ENCODE data around the gene PCTP.

Gene PCTP

DNA sequence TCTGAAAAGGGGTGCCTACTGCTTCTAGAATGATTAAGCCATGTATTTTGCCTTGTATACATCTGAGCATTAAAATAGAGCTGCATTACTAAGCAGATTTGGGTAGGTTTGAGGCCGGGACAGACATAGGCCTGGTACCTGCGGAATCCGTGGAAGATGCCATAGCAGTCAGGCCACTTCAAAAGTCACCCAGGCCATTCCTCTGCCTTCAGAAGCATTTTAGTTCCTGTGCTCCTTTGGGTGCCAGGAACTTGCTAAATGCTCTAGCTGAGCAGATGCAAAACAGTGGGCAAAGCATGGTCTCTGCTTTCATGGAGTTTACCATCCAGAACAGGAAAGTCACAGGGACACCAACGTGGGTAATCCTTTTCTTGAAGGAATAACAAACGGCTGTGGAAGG is 22.5 kb upstream of the PCTP start:
- DNase-seq: no peak

DNA sequence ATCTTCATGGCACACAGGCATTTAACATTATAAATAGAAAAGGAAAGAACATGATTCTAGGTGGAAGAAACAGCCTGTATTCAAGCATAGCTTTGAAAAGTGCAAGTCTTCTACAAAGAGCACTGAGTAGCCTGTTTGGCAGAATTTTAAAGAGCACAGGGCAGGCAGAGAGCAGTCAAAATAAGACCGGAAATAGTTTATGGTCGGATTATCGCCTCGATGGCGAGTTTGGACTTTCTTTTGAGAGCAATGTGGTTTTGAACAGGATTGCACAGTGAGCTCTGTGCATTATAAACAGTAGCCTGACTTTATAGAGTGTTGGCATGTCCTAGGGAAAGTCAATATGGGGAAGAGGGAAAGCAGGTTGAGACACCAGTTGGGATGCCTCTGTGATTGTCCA is 22.0 kb upstream of the PCTP start:
- DNase-seq: no peak

DNA sequence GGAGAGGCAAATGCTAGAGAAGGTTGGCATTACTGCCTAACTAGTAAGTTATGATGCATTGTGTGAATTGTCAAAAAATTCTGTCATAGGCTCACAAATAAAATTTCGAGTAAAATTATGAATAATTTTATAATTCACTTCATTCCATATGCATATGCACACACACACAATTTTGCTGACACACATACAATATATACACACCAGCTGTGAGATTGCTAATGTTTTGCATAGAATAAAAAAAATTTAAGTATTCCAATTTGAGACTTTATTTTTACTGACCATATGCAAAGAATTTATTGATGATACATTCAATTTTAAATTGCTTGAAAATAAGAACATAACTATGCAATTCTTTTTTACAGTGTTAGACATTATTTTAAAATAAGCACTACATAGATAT is 21.4 kb upstream of the PCTP start:
- DNase-seq: no peak

DNA sequence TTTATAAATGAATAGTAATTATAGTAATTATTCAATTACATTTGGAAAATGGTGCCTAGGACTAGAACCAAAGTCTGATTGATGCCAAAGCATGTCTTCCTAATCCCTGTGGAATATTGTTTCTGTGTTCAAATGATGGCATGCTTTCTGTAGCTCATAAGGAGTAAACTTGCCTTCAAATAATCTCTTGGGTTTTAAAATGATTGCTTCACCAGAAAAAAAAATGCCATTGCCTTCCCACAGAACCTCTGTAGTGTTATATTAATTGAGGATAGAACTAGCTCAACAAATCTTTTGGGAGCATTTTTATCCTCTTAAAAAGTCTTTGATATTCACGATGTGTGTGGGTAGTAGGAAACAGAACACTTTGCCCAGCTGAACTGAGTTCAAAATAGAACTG is 20.5 kb upstream of the PCTP start:
- DNase-seq: no peak

DNA sequence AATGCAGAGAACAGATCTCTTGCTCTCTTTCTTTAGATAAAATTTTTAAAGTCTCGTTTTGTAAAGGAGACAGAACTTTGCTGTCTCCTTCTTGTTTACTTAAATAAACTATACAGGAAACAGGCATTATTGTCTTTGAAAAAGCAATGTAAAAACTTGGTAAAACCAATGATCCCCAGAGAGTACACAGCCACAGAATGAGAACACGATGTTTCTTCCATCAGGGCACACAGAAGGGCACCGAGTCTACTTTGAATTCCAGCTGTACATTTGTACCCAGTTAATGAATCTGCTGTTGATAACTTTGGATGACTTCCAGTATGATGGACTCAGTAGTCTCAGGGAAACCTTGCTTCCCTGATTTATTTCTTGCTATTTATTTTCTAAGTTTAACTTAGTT is 20.0 kb upstream of the PCTP start:
- DNase-seq: no peak

DNA sequence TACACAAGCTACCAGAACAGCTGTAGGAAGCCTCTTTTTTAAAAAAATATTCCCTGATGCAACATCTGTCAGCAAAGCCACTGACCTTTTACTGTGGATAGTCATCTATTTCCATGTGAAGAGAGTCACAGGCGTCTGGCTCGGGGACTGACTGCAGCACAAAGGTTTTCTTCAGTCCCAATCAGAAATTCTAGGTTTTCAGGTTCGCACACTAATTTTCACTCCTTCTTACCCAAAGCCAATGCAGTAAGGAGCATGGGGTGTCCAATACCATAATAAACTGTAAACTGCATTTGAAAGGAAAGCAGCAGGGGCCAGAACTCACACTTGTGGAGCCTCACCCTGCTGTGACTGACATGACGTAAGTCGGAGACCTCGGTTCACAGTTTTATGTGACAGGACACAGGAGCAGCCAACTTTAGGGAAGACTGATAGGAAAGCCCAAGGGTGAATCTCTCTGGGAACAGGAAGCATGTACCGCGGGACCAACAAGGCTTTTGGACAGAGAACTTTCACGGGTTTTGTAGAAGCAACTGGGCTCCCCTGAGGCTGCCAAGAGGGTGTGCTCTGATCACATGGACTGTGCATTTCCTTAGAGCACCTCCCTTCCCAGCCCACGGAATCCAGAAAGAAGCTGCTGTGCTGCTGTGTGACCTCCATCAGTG is 19.1 kb upstream of the PCTP start:
- no peak for DNase-seq

DNA sequence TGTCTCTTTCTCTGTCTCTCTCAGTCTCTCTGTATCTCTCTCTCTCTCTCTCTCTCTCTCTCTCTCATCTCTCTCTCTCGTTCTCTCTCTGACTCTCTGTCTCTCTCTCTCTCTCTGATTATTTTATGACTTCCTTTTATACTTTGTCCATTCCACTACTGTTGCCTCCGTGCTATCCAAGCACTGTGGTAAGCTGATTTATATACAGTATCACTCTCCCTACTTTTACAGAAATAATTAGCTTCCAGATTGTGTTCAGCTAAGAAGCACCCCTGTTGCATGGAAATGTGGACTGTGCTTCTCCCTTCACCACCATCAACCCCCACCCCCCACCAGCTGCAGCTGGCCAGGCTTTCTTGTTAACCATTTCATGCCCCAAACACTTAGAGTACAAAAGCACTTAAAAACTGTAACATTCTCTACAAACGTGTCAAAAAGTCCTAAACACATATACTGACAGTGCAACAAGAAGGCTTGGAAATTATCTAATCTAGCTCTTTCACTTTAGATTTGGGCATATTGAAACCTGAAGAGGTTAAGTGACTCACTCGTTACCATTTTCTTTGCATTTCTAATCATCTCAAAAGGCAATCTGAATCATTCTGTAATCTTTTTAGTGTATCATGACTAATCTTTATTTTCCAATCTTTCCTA is 16.6 kb upstream of the PCTP start:
- no peak for DNase-seq

DNA sequence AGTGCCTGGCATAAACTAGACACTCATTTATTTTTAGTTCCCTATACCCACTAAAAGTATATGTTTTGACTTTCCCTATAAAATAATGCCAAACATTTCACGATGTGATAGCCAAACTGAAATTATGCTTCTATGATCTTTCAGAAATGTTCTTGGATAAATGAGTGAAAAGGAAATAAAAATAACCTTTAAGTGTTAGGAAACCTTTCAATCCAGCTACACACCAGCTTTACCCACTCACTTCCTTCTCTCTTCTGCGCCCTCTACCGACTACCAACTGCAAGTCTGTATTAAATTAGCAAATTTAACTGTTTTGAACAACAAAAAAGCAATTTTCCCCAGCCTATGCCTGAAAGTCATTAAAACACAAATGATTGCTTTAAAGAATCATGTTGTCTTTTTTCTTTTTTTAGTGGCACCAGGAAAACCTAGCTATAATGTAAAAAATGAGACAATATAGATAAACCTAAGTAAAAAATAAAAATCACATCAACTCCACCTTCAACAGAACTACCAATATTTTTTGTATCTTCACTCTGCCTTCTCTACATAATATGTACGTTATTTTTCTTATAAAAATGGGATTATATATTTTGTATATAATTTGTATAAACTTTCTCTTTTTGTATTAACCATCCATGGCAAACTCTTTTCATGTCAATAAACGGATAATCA is 15.0 kb upstream of the PCTP start:
- no peak for DNase-seq

DNA sequence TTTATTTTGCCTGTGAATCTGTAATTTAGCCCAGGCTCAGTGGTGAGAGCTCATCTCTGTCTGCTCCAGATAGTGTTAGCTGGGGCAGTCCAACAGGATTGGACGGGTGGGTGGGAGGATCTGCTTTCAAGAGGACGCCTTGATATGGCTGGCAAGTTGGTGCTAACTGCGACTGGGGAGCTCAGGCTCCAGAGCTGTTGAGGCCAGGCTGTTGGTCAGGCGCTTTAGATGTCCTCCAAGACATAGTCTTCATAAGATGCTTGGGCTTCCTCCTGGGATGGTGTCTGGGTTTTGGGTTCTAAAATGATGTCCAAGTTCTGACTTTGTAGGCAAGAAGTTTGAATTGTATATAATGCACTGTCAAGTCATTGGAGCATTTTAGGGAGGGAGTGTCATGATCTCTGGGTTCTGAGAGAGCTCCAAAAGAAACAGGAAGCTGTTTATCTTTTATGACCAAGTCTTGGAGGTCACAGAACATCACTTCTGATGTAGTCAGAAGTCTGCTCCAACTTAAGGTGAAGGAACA is 12.8 kb upstream of the PCTP start:
- no peak for DNase-seq

DNA sequence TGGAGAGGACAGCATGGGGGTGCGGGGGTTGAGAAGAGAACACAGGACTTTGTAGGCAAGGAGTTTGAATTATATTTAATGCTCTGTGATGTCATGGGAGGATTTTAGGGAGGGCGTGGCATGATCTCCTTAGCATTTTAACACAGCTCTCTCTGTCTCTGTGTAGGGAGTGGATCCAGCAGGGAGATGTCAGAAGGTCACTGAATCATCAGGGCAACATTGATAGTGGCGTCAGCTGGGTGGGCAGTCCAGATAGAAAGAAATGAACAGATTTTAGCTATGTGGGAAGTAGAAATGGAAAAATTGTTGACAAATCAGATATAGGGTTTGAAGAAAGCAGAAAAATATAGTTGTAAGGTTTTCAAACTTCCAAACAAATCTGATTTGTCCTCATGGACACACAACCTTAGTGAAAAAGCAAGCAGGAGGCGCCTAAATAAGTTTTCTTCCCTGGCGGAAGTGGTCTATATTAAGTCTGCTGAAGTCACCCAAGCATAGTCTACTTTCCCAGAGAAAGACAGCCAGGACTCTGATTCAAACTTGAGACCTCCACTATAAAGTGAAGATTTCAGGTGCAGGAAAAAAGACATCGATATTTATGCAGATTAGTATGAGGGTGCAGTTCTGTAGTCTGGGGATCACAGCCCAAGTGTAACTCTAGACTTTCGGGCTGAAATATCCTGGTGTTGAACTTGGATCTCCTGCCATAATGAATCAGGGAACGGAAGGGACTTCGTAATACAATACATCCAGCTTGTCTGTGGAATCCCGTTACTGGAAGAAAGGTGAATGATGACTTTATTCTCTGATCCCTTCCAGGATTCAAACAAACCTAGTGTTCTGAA is 10.1 kb upstream of the PCTP start:
- no peak for DNase-seq

DNA sequence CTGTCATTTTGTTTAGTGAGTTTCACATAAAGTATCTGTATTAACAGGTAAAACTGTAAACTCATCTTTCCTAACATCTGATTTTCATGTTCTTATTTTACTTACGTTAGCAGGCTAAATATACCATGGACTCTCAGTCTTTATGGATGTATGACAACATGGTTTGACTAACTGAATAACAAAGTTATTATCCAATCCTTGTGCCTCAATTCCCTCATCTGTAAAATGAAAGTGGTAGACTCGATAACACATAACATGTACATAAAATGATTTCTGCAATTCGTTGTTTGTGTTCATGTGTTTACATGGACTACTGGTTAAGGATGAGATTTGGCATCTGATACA is 9.5 kb upstream of the PCTP start:
- DNase-seq: no peak

DNA sequence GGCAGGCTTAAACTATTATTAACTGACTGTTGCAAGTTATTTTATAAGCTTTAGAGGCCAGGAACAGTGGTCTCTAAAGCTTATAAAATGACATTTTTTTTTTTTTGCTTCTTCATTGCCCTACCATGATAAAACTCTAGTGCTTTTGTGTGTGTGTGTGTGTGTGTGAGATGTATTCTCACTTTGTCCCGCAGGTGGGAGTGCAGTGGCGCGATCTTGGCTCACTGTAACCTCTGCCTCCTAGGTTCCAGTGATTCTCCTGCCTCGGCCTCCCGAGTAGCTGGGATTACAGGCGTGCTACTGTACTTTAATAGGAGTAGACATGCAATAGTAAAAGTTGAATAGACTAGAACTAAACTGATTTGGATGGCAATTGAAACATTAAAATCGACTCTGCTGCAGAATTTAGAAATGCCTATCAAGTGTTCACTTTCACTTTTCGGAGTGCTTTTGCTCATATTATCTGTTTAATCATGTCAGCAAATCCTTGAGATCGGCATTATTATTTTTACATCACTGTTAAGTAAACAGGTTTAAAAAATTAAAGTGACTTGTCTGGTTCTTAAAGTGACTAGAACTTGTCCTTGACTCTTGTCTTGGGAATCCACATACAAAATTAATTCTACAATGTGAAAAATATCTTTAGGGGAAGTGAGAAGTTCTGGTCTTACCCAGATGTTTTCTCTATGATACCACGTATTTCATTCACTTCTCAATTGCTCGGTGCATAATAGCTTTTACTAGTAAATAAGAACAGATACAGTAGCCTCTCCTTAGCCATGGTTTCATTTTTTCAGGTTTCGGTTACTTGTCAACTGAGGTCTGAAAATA is 8.4 kb upstream of the PCTP start:
- no peak for DNase-seq

DNA sequence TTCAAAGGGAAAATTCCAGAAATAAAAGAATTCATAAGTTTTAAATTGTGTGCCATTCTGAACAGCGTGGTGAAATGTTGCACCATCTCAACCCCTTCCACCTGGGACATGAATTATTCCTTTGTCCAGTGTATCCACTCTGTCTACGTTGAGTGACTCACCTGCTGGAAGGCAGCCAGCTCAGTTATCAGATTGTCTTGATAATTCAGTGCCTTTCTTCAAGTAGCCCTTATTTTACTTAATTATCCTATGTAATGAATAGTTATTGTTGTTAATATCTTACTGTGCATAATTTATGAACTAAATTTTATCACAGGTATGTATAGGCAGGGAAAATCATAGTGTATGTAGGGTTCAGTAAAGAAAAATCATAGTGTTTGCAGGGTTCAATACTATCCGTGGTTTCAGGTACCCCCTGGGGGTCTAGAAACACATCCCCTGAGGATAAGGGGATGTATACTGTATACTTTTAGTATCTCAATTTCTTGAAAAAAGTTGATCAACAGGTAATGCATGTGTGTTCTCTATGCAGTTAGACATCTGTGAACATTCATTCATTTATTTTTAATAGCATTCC is 7.7 kb upstream of the PCTP start:
- DNase-seq: peak; percentile 60

DNA sequence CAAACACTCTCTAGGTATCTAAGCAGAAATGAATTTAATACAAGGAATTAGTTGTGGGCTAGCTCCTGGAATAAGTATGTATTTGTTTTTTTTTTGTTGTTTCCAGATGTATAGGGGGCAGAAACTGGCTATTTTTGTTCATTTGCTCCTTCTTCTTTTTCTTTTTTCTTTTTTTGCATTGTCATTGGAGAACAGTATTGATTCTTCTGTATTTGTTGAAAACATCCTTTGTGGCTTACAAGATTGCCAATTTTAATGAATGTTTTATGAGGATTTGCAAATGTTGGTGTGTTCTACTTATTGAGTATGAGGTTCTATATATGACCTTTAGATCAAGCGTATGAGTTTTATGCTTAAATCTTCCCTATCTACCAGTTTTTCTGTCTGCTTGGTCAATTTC is 5.6 kb upstream of the PCTP start:
- DNase-seq: no peak

DNA sequence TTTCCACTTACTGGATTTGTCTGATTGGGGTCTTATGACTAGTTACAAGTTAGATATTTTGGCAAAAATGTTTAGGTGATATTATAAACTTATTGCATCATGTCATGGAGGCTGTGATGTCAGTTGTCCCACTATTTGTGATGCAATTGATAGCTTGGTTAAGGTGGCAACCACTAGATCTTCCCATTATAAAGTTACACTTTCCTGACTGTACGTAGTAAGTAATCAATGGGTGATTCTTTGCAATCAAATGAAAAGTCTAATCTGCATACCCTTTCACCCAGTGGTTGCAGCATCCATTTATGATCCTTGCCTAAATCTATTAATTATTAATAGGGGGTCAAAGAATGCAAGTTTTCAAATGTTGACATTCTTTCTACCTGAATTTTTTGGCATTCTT is 4.4 kb upstream of the PCTP start:
- DNase-seq: no peak

DNA sequence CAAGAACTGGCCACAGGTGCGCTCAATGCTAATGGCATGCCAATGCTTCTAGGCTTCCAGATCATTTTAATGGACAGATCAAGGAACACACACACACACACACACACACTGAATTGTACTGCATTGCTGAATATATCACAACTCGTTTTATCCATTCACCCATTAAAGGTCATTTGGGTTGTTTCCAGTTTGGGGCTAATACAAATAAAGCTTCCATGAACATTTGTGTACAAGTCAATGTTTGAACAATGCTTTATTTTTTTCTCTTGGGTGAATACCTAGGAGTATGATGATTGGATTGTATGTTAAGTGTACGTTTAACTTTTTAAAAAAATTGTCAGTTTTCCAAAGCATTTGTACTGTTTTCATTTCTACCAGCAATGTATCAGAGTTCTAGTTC is 3.6 kb upstream of the PCTP start:
- no peak for DNase-seq

DNA sequence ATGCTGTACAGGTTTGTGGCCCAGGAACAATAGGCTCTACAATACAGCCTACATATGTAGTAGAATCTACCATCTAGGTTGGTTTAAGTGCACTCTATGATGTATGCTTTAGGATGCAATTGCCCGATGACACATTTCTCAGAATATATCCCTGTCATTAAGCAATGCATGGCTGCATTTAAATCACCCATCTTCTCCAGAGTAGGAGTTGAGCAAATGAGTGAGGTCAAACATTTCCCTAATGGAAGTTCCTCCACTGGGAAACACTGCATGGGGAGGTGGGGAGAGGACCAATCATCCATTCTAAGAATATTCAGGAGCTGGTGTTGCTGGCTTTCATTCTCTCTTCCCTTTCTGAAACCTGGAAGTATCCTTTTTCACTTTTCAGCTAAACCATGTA is 2.0 kb upstream of the PCTP start:
- DNase-seq: no peak

DNA sequence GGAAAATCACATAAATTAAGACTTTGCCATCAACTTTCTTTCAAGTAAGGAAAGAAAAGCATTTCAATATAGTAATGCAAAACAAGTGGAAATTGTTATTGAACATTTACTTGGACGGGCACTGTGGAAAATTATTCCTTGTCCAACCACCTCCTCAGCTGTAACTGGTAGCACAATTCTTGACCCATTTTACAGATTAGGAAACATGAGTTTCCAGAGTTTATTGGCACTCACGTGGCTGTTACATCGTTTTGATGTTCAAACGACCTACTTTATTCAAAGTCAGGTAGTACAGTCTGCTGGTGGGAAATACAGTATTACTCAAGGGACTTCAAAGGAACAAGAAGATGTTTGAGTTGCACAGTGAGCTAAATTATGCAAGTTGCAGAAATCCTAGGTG is 866 bp upstream of the PCTP start:
- no peak for DNase-seq

DNA sequence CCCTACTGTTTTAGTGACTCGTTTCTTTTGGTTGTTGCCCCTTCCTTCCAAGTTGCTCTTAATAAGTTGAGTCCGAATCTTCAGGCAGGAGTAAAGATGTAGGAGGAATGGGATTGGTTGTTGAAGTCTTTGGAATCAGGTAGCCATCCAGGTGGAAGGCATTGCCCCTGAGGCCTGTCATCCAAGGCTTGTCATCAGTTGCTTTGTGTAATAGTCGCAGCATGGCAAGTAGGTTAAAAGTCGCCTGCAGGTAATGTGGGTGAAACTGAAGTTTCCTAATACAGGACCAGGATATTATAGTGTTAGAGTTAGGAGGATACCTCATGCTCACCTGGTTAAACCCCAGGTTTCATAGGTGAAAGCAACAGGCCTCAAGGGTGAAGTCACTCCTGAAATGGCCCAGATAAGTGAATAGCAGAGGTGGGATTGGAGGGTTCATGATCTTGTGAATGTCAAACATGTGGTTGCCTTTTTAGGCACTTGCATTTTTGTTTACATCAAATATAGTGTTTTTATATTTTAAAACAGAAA is 934 bp downstream of the PCTP start:
- no peak for DNase-seq

DNA sequence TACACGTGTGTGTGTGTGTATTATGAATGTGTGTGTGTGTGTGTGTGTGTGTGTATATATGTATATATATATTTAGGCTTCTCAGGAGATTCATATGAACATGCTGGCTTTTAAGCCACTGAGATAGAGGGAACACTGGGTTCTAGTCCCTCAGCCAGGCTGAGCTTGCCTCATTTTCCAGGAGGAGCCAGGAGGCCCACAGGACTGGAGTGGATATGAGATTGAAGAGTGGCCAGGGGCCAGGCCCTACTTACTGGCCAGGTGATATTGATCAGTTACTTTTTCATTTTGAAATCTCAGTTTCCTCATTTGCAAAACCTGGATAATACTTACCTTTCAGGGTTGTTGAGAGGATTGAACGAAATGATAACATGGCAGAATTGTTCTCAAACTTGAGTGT is 5.8 kb downstream of the PCTP start:
- DNase-seq: no peak

DNA sequence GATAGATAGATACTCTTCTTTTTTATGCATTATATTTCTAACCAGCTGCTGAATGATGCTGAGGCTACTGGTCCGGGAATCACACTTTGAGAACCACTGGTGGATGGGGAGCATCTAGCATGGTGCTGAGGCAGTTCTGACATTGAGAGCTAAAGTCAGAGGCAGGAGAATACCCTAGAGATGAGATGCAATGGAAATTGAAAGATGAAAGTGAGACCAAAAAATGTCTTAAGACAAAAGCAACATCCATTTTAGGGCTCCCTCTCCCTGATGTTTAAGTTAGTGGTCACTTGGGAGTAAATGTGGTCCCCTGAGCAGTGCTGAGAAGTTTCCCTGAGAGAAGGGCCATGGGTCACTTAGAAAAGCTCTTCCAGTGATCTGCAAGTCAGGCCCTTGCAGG is 6.8 kb downstream of the PCTP start:
- no peak for DNase-seq

DNA sequence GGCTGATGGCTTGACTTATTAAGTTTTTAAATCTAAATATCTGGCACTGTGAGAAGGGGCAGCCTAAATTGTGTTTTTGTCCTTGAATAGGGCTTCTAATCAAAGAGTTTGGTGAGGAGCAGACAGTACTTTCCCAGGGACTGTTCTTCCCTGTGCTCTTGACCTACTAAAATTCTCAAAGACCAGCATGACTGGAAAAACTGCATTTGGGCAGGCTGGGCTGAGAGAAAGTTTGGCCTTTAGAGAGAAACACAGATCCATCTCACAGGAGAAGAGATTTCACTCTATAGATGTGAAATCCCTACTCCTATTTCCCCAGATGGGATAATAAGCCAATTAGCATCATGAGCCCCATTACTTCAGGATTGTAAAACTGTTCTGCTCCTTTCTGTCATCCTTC is 7.3 kb downstream of the PCTP start:
- no peak for DNase-seq

Measured in NCI-H345 (cell line).